ENCODE results near the gene HSPG2.
A peak's percentile ranks its signal among the peaks of the same experiment; 100 is the strongest.

Gene HSPG2

DNA sequence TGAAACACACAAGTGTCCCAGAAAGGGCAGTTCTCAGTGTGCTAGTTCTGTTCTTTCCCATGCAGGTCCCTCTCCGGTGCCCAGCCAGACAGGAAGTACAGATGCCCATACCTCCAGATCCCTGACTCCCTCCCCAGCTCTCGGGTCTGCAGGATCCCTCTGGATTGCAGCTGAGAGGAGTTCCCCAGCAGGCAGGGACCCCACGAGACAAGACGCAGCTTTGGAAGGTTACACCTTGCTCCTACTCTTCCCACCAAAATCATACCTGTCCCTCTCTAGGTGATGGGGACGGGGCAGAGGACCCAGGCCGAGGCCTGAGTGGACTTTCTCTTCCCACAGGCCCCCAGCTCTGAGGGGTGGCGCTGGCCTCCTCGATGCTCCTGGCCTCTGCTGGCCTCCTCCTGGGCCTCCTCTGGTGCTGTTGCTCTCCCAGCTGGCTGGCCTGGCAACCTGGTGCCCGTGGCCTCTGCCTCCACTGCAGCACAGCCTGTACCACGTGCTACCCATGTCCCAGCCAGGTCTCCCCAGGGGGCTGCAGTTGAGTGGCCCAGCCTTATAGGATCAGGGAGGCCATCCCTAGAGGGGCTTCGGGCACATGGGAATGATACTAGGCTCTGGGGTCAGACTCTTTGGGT lies 115.6 kb downstream of the HSPG2 start:
- Histone ChIP-seq H3K27ac (ENCODE audit: poor library complexity, severe bottlenecking) (no peak overlapping the region), H3K36me3 (ENCODE audit: low read depth) (peaks cover 4% of the 10 kb centered on the region; the same call in 1 of the 2 replicates)
- no peak for DNase-seq (ENCODE audit: low spot score)

DNA sequence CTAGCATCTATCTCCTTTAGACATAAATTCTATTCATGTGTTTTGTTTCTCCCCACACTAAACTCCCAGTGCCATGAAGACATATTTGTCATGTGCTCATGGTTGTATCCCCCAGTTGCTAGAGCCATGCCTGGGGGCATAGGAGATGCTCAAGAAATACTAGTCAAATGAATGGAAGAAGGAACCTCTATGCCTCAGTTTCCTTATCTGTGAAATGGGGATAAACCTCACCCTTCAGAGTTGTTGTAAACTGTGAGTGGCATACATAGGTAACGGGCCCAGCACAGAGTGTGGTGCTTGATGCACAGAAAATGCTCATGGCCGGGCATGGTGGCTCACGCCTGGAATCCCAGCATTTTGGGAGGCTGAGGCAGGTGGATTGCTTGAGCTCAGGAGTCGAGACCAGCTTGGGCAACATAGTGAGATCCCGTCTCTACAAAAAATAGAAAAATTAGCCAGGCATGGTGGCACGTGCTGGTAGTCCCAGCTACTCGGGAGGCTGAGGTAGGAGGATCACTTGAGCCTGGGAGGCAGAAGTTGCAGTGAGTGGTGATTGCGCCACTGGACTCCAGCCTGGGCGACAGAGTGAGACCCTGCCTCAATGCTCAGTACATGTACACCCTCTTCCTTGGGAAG lies 116.4 kb downstream of the HSPG2 start:
- Histone ChIP-seq H3K36me3 (ENCODE audit: low read depth) (no peaks in the 10 kb centered on the region), H3K9me3 (ENCODE audit: severe bottlenecking) (peaks cover 2% of the 10 kb centered on the region), H3K4me1 (ENCODE audit: insufficient read depth, poor library complexity, severe bottlenecking) (no peaks in the 10 kb centered on the region), H3K4me3 (ENCODE audit: severe bottlenecking) (no peak overlapping the region), H3K27ac (ENCODE audit: poor library complexity, severe bottlenecking) (no peak overlapping the region), H3K27me3 (ENCODE audit: insufficient read depth, poor library complexity, severe bottlenecking) (no peaks in the 10 kb centered on the region)
- DNase-seq (ENCODE audit: low spot score) (no peak), ATAC-seq (ENCODE audit: low read depth) (no peak)
- TF ChIP-seq, protein P1, sequence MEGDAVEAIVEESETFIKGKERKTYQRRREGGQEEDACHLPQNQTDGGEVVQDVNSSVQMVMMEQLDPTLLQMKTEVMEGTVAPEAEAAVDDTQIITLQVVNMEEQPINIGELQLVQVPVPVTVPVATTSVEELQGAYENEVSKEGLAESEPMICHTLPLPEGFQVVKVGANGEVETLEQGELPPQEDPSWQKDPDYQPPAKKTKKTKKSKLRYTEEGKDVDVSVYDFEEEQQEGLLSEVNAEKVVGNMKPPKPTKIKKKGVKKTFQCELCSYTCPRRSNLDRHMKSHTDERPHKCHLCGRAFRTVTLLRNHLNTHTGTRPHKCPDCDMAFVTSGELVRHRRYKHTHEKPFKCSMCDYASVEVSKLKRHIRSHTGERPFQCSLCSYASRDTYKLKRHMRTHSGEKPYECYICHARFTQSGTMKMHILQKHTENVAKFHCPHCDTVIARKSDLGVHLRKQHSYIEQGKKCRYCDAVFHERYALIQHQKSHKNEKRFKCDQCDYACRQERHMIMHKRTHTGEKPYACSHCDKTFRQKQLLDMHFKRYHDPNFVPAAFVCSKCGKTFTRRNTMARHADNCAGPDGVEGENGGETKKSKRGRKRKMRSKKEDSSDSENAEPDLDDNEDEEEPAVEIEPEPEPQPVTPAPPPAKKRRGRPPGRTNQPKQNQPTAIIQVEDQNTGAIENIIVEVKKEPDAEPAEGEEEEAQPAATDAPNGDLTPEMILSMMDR (IDR thresholded peaks at IDR 0.05; ENCODE audit: poor library complexity, severe bottlenecking), result no peak

More for the DNA sequence above, 115.6 kb downstream of the HSPG2 start:
- H3K4me3 ChIP-seq (ENCODE audit: severe bottlenecking), result no peak overlapping the region
- no peaks in the 10 kb centered on the region for H3K27me3 ChIP-seq (ENCODE audit: insufficient read depth, poor library complexity, severe bottlenecking)
- H3K4me1 ChIP-seq (ENCODE audit: insufficient read depth, poor library complexity, severe bottlenecking), result no peaks in the 10 kb centered on the region
- TF ChIP-seq, protein P1 (IDR thresholded peaks at IDR 0.05; ENCODE audit: poor library complexity, severe bottlenecking), result no peak
- H3K9me3 ChIP-seq (ENCODE audit: severe bottlenecking), result peaks cover 2% of the 10 kb centered on the region
- no peak for ATAC-seq (ENCODE audit: low read depth)

DNA sequence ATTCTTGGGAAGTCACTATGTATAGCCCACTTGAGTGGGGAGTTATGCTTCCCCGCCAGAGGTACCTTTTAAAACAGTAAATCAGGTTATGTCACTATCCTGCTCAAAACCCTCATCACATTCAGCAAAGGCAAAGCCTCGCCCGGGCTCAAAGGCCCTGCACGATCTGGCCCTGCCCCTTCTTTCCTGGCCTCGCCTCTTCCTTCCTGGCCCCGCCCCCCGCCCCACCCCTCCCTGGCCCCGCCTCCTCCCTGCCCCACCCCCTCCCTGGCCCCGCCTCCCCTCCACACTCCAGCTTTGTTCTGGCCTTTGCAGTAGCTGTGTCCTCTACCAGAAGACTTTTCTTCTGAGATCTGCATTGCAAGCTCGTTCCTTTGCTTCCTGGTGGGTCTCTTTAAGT lies 118.5 kb downstream of the HSPG2 start:
- DNase-seq (ENCODE audit: low spot score) (no peak), ATAC-seq (ENCODE audit: low read depth) (peak; percentile 44)
- H3K4me1 ChIP-seq (ENCODE audit: insufficient read depth, poor library complexity, severe bottlenecking), result no peaks in the 10 kb centered on the region
- no peak overlapping the region for H3K4me3 ChIP-seq (ENCODE audit: severe bottlenecking)
- H3K27me3 ChIP-seq (ENCODE audit: insufficient read depth, poor library complexity, severe bottlenecking), result no peaks in the 10 kb centered on the region
- TF ChIP-seq, protein P1 (IDR thresholded peaks at IDR 0.05; ENCODE audit: poor library complexity, severe bottlenecking), result no peak
- H3K36me3 ChIP-seq (ENCODE audit: low read depth), result no peaks in the 10 kb centered on the region
- peaks cover 2% of the 10 kb centered on the region for H3K9me3 ChIP-seq (ENCODE audit: severe bottlenecking)
- no peak overlapping the region for H3K27ac ChIP-seq (ENCODE audit: poor library complexity, severe bottlenecking)

DNA sequence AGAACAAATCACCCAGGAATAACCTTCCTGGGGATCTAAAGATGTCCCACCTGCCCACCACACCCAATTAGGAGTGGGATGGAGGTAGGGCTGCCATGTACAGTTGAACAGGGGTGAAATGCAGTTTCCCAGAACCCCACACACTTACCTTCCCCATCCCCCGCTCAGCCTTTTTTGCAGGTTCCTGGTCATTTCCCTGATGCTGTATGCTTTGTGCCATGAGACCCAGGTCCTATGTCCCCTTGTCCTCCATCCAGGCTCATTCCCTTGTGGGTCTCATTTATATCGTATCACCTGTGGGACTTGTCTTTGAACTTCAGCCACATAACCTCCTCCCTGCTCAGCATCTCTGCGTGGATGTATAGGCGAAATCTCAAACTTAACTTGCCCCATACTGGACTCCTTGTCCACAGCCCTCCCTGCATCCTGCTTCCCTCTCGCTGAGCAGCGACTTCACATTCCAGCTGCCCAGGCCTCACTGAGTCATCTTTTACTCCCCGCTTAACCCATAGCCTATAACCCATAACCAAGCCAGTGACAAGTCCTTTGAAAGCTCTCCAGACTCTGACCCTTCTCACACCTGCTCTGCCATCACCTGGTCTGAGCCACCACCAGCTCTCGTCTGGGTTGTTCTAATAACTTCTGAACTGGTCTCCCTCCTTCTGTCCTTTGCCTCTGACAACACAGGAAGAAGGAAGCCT lies 120.4 kb downstream of the HSPG2 start:
- Histone ChIP-seq H3K36me3 (ENCODE audit: low read depth) (no peaks in the 10 kb centered on the region), H3K9me3 (ENCODE audit: severe bottlenecking) (peaks cover 2% of the 10 kb centered on the region), H3K27me3 (ENCODE audit: insufficient read depth, poor library complexity, severe bottlenecking) (no peaks in the 10 kb centered on the region), H3K4me3 (ENCODE audit: severe bottlenecking) (no peak overlapping the region), H3K27ac (ENCODE audit: poor library complexity, severe bottlenecking) (no peak overlapping the region), H3K4me1 (ENCODE audit: insufficient read depth, poor library complexity, severe bottlenecking) (no peaks in the 10 kb centered on the region)
- TF ChIP-seq, protein P1 (IDR thresholded peaks at IDR 0.05; ENCODE audit: poor library complexity, severe bottlenecking), result no peak
- ATAC-seq (ENCODE audit: low read depth) (peak; percentile 79), DNase-seq (ENCODE audit: low spot score) (no peak)
